Chondrocyte (in vitro differentiated cells): ENCODE results near the gene RASAL2. TPM values are rescaled to one million over a fixed set of nuclear protein-coding genes. Genes with fewer than 3 reads are reported as not detected.

Experiments
- DNase-seq: peaks from one replicate; pipeline ENCODE4 v3.0.0; 2021; ENCODE audit warnings: mixed read lengths, low spot score
- H3K27ac Mint-ChIP-seq: one replicate; pipeline ENCODE4 v1.8.0; 2021; ENCODE audit warnings: mild to moderate bottlenecking, moderate library complexity, mixed read lengths; ENCODE audit not compliant: unreplicated experiment
- H3K27me3 Mint-ChIP-seq: 2 replicates; pipeline ENCODE4 v1.8.0; 2021; ENCODE audit warnings: low read depth, mixed read lengths
- H3K36me3 Mint-ChIP-seq: 2 replicates; pipeline ENCODE4 v1.8.0; 2021; ENCODE audit warnings: low read depth, mixed read lengths
- H3K4me1 Mint-ChIP-seq: 2 replicates; pipeline ENCODE4 v1.8.0; 2021; ENCODE audit warnings: low read depth, mild to moderate bottlenecking, mixed read lengths
- H3K4me3 Mint-ChIP-seq: one replicate; pipeline ENCODE4 v1.8.0; 2021; ENCODE audit warnings: mild to moderate bottlenecking, moderate library complexity, mixed read lengths; ENCODE audit not compliant: unreplicated experiment
- H3K9me3 Mint-ChIP-seq: 2 replicates; pipeline ENCODE4 v1.8.0; 2021; ENCODE audit warnings: low read depth, mixed read lengths
- total RNA-seq: library from RNA; stranded (reverse); gene quantifications from 3 replicates; pipeline ENCODE4 v1.2.1, GENCODE V29; 2021
- TF ChIP-seq, protein P1 (sequence below): fragments of 200-600 bp; sonication (generic); IDR thresholded peaks from 2 replicates; pipeline ENCODE4 v1.5.0; 2021; ENCODE audit warnings: antibody characterized with exemption, mild to moderate bottlenecking, moderate library complexity

Gene RASAL2
- total RNA-seq, 1 donor from 2014 or later = 40.1 TPM

DNA sequence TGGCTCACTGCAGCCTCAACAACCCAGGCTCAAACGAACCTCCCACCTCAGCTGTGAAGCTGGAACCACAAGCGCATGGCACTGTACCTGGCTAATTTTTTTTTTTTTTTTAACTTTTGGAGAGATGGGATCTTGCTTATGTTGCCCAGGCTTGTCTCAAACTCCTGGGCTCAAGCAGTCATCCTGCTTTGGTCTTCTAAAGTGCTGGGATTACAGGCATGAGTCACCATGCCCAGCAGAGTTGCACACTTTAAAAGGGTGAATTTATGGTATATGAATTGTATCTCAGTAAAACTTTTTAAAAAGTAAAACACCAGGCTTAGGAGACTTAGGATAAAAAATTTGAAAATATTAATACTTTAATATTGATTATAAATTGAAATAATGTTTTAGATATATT is 303.8 kb downstream of the RASAL2 start:
- no peaks in the 10 kb centered on the region for H3K9me3 Mint-ChIP-seq
- TF ChIP-seq, protein P1, sequence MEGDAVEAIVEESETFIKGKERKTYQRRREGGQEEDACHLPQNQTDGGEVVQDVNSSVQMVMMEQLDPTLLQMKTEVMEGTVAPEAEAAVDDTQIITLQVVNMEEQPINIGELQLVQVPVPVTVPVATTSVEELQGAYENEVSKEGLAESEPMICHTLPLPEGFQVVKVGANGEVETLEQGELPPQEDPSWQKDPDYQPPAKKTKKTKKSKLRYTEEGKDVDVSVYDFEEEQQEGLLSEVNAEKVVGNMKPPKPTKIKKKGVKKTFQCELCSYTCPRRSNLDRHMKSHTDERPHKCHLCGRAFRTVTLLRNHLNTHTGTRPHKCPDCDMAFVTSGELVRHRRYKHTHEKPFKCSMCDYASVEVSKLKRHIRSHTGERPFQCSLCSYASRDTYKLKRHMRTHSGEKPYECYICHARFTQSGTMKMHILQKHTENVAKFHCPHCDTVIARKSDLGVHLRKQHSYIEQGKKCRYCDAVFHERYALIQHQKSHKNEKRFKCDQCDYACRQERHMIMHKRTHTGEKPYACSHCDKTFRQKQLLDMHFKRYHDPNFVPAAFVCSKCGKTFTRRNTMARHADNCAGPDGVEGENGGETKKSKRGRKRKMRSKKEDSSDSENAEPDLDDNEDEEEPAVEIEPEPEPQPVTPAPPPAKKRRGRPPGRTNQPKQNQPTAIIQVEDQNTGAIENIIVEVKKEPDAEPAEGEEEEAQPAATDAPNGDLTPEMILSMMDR = no peak
- no peaks in the 10 kb centered on the region for H3K27me3 Mint-ChIP-seq
- no peak for DNase-seq
- no peaks in the 10 kb centered on the region for H3K4me1 Mint-ChIP-seq
- no peak overlapping the region for H3K4me3 Mint-ChIP-seq
- H3K36me3 Mint-ChIP-seq = peaks cover 2% of the 10 kb centered on the region
- H3K27ac Mint-ChIP-seq = no peak overlapping the region

- TF ChIP-seq, protein P1 = no peak
- H3K36me3 Mint-ChIP-seq = peaks cover 1% of the 10 kb centered on the region
- H3K27me3 Mint-ChIP-seq = no peaks in the 10 kb centered on the region
- H3K4me3 Mint-ChIP-seq = no peak overlapping the region
- H3K9me3 Mint-ChIP-seq = no peaks in the 10 kb centered on the region
- H3K4me1 Mint-ChIP-seq = no peaks in the 10 kb centered on the region
- no peak for DNase-seq
- no peak overlapping the region for H3K27ac Mint-ChIP-seq
These were observed 305.3 kb downstream of the RASAL2 start for GRCh38 chr1:178399177-178399728.

- TF ChIP-seq, protein P1 = no peak
- Mint-ChIP-seq H3K27me3 (no peaks in the 10 kb centered on the region), H3K4me3 (no peak overlapping the region), H3K27ac (no peak overlapping the region), H3K36me3 (peaks cover 4% of the 10 kb centered on the region), H3K9me3 (peaks cover 4% of the 10 kb centered on the region), H3K4me1 (peaks cover 7% of the 10 kb centered on the region)
- no peak for DNase-seq
These were observed 311.2 kb downstream of the RASAL2 start for GRCh38 chr1:178405137-178405536.

DNA sequence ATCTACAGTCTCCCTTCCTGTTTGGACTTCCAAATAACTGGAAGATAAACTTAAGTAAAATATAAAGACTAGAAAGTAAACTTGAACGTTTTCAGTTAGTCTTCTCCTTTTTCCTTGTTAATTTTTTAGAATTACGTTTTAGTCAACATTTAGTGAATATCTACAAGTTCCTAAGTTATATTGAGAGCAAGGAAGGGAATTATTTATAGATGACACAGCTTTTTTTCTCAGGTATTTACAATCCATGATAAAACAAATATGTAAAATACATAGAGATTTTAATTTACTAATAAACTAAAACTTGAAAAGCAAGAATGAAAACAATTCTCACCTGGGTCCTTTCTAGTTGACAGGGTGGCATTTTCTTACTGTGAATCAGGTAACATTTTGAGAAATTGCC is 313.3 kb downstream of the RASAL2 start:
- Mint-ChIP-seq H3K27ac (no peak overlapping the region), H3K9me3 (peaks cover 12% of the 10 kb centered on the region), H3K27me3 (no peaks in the 10 kb centered on the region), H3K4me1 (peaks cover 10% of the 10 kb centered on the region), H3K4me3 (no peak overlapping the region), H3K36me3 (peaks cover 9% of the 10 kb centered on the region)
- DNase-seq = no peak
- TF ChIP-seq, protein P1 = no peak

DNA sequence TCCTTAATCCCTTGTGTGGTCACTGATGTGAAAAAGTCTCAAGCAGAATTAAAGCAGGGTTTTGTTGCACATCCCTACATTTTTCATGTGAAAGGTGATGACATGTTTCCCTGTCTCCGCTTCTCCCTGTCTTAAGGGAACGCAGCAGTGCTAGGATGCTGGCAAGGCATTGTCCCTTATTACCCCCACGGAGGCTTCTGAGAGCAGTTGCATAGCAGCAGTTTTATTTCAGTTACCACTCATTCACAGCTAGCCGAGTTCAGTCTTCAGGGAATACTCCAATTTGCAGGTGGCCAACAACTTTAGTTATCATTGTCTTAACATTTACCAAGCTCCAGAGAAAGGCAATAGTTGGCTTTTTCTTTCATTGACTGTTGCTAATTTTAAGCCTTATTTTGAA is 313.8 kb downstream of the RASAL2 start:
- no peak overlapping the region for H3K4me3 Mint-ChIP-seq
- H3K27me3 Mint-ChIP-seq = no peaks in the 10 kb centered on the region
- TF ChIP-seq, protein P1 = no peak
- H3K4me1 Mint-ChIP-seq = peaks cover 10% of the 10 kb centered on the region
- H3K36me3 Mint-ChIP-seq = peaks cover 9% of the 10 kb centered on the region
- no peak for DNase-seq
- peaks cover 12% of the 10 kb centered on the region for H3K9me3 Mint-ChIP-seq
- H3K27ac Mint-ChIP-seq = no peak overlapping the region
